Activated CD4-positive, CD25-positive, alpha-beta regulatory T cell treated with anti-CD3 and anti-CD28 coated beads, Interleukin-2, amount 50 U/mL, for 16 hours (primary cell): Measurements from ENCODE around the gene SMIM29.

Experiments
- DNase-seq: peaks from one replicate; pipeline ENCODE4 v3.0.0-alpha.2; 2020; ENCODE audit warnings: low read depth, low spot score

SMIM29 gene

GRCh38 chr6:34240329-34241248 is 8.2 kb downstream of the SMIM29 start:
- DNase-seq, result no peak

DNA sequence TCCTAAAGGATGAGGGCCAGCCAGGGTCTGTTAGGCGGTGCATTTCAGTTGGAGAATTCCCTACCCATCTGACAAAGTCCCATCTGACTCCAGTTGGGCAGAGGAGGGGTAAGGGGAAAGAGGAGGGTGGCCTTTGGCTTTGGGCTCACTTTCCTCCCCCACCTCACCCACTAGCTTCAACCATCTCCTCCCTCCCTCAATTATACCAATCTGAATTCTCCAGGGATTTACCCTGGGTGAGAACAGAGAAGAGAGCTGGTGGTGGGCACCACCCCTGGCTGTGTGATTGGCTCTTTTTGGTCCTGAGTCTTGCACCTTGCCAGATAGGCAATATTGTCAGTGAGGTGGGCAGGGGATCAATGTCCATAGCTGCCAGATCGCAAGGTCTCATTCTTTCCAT is 8.9 kb downstream of the SMIM29 start:
- no peak for DNase-seq

DNA sequence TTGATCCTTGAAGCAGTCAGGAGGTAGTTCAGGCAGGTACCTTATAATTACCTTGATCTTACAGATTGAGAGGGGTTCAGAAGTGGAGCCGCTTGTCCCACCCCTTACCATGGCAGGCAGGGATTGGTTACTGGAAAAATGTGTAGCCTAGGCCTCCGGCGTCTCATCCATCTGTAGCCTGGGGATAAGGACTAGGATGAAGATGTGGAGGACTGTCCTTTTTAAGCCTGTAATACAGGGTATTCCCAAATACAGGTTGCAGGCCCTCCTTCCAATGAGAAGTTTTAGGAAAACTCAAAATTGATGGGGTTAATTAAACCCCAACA is 9.3 kb downstream of the SMIM29 start:
- DNase-seq, result no peak

- DNase-seq, result no peak
Measured at GRCh38 chr6:34238585-34239499, 10.0 kb downstream of the SMIM29 start.

DNA sequence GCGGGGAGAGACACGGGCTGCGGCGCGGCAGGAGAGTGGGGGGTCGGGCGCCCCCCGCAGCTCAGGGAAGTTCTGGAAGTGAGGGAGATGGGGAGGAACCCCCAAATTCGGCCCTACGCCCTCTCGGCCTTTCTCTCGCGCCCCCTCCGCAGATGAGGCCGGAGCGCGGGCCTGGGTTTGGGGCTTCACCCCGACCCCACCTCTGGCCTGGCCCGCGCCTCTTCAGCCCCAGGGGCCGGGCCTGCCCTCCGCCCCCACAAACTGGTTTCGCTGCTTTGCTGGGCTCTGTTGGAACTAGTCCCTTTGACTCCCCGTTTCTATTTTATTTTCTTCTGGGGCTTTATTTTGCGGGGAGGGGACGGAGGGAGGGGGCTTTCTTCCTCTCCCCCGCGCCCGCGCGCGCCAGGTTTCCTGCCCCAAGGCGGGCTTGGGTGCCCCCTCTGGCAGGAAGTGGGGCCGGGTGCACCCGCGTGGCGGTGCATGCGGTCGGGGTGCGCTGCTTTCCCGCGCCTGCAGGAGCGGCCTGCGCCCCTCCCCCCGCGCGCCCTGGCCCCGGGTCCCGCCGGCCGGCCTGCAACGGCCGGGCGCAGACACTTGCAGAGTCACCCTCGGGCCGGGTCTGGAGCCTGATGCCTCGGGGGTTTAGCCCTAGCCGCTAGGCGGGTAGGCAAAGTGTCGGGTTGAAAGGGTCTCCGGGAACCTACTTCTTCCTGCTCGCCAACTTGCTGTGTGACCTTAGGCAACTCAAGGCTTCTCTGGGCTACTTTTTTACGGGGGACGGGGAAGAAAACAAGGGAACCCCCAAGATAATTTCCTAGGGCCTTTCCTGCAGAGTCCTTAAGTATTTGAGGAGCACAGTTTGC is 10.9 kb downstream of the SMIM29 start:
- peak; percentile 49 for DNase-seq

- DNase-seq, result no peak
Measured at GRCh38 chr6:34237316-34237721, 11.5 kb downstream of the SMIM29 start.

GRCh38 chr6:34236443-34237315 is 12.1 kb downstream of the SMIM29 start, which contains the start of gene HMGA1:
TSS of gene HMGA1 (plus strand) at chr6:34236873. CDS start at chr6:34240781, 3,908 bp downstream.
- peak; percentile 75 for DNase-seq

- no peak for DNase-seq
Measured at GRCh38 chr6:34236131-34236442, 12.7 kb downstream of the SMIM29 start.

DNA sequence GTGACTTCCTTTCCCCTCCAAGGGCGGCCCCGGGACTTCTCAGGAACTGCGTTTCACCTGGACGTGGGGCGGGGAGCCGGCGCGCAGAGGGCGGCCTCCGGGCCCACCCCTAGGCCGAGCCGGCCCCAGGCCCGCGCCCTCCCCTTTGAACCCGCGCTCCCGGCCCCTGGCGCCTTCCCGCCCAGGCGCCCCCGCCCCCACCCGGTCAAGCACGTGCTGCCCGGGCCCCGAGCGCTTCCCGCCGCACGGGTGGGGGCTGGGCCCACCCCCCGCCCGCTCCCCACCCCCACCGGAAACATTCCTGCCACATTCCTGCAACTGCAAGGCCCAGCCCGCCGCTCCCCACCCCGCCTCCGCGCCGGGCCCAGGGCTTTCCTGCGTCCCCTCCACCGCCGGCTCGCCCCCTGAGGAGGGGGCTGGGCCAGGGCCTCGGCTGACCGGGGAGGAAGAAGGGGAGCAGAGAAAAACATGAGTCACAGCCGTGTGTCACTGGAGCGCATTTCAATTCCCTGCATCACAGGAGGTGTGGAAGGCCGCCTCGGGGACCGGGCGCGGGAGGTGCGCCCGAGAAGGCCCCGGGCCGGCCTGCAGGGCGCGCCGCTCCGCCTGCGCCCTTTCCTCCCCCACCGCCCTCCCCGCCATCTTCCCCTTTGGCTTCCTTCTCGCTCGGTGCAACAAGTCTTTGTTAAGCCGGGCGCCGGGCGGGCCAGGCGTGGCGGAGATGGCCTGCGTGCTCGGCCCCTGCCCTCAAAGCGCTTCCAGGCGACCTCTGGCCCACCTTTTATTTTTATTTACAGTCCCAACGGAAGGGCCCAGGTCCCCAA is 13.3 kb downstream of the SMIM29 start:
- no peak for DNase-seq

- DNase-seq, result no peak
Measured at GRCh38 chr6:34234667-34235306, 14.0 kb downstream of the SMIM29 start.

DNA sequence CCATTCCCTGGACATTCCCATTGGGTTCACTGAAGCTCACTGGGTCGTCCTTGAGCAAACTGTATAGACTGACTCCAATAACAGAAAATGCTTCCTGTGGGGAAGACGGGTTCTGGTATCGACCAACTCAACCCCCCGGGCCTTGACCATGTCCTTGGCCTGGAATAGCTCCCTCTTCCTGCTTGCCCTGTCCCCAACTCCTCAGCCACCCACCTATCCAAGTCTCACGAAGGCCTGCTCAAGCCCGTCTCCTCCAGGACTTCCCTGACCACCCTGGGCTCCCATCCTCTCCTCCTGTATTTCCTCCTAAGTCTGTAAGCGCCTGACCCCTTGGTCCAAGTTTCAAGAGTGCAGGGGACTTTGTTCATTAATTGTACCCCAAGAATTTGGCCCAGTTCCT is 14.9 kb downstream of the SMIM29 start:
- no peak for DNase-seq

DNA sequence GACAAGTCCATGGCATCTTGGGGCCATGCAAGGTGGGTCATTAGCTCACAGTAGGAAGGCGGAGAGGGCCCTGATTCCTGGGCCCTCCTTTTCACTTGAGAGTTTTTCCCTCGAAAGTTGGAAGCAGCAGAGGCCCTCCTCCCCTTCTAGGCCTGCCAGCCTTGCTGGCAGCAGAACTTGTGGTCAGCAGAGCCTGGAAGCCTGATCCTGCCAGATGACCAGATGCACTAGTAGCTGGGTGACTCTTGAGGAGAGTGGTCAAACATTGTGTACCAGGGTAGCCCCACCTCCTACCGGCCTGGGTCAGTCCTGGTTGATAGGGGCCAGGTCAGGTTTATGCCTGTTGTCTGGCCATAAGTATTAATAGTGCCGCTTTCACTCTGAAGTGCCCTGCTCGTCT is 15.9 kb downstream of the SMIM29 start:
- DNase-seq, result no peak

- DNase-seq, result no peak
Measured at GRCh38 chr6:34231566-34232336, 17.1 kb downstream of the SMIM29 start.

- no peak for DNase-seq
Measured at GRCh38 chr6:34230653-34231371, 18.0 kb downstream of the SMIM29 start.

GRCh38 chr6:34229877-34230276 is 18.9 kb downstream of the SMIM29 start:
- no peak for DNase-seq

- DNase-seq, result no peak
Measured at GRCh38 chr6:34227761-34228421, 20.9 kb downstream of the SMIM29 start.
